Sigmoid colon (tissue), 4 donors: ENCODE measurements around the gene GDPD5.

Experiments
- POLR2A ChIP-seq, 2 donors: fragments of 450-650 bp; IDR thresholded peaks; one replicate each; pipeline ENCODE4 v1.6.1; 2016; ENCODE audit warnings: antibody characterized with exemption in 2 of 2, mild to moderate bottlenecking in 2 of 2, moderate library complexity in 2 of 2
- POLR2AphosphoS5 ChIP-seq, 4 donors: sonication (generic); formaldehyde crosslinking; IDR thresholded peaks; one replicate each; pipeline ENCODE4 v1.6.1; 2017; ENCODE audit warnings: antibody characterized with exemption in 4 of 4
- TF ChIP-seq, protein P1 (sequence below), 4 experiments: fragments of 450-650 bp in 3 of 4; fragments of 200-600 bp in 1 of 4; IDR thresholded peaks; one replicate each; pipeline ENCODE4 v1.5.1; 2016 to 2019; ENCODE audit warnings: antibody characterized with exemption in 4 of 4, mild to moderate bottlenecking in 3 of 4, moderate library complexity in 2 of 4

DNA sequence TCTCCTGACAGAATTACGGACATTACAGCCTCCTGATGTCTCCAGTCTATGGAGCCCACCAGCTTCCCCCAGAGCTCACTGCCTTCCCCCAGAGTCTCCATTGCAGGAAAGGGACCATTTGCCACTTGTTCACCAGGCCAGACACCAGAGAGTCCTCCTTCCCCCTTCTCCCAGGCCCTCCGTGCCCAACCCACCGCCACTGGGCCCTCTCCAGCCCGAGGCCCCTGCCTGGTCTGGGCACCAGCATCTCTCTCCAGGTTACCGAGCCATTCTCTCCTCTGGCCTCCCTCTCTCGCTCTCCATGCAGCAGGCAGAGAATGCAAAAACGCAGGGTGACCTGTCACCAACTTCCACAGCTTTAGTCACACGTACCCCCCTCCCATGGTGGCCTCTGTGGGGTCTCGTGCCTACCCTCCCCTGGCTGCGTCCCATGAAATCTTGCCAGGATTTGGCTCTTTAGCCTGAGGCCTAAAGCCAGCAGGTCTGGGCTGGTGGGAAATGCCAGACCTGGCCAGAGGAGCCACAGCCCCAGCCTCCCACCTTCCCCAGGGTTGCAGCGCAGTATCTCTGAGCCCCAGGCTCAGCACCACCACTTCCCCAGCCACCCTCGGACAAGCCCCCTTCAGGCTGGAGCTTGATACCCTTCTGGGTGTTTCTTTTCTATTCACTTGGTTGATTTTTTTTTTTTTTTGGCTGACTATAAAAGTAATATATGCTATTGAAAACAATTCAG, 29.5 kb upstream of the GDPD5 start:
- TF ChIP-seq, protein P1, sequence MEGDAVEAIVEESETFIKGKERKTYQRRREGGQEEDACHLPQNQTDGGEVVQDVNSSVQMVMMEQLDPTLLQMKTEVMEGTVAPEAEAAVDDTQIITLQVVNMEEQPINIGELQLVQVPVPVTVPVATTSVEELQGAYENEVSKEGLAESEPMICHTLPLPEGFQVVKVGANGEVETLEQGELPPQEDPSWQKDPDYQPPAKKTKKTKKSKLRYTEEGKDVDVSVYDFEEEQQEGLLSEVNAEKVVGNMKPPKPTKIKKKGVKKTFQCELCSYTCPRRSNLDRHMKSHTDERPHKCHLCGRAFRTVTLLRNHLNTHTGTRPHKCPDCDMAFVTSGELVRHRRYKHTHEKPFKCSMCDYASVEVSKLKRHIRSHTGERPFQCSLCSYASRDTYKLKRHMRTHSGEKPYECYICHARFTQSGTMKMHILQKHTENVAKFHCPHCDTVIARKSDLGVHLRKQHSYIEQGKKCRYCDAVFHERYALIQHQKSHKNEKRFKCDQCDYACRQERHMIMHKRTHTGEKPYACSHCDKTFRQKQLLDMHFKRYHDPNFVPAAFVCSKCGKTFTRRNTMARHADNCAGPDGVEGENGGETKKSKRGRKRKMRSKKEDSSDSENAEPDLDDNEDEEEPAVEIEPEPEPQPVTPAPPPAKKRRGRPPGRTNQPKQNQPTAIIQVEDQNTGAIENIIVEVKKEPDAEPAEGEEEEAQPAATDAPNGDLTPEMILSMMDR (IDR thresholded peaks at IDR 0.05), result no peak
- TF ChIP-seq POLR2A (IDR thresholded peaks at IDR 0.05) (no peak), POLR2AphosphoS5 (IDR thresholded peaks at IDR 0.05) (no peak)
